H1 (cell line): ENCODE results near the gene DRC1. TPM values are rescaled to one million over a fixed set of nuclear protein-coding genes. Genes with fewer than 3 reads are reported as not detected.

Source experiments
- polyA plus RNA-seq, 7 experiments: library from polyadenylated mRNA; depleted of rRNA in 3 of 7; stranded (reverse) in 5 of 7; unstranded in 2 of 7; fragments of >200 nt in 5 of 7; fragments of 200-250 nt in 2 of 7; gene quantifications; 1 replicate in 5 of 7; 2 replicates in 1 of 7; 4 replicates in 1 of 7; pipeline versions ENCODE4 v1.2.1 to v1.2.3, GENCODE V29; 2011 to 2013; ENCODE audit warnings: missing spikeins in 2 of 7, mixed read lengths in 2 of 7
- total RNA-seq: library from RNA; stranded (reverse); fragmentation: NEBNext Ultra II Directional; extraction: Animal tissue kit (Norgen Biotek cat#: 25700); gene quantifications from 2 replicates; pipeline ENCODE4 v1.2.1, GENCODE V29; 2021
- TF ChIP-seq, protein P1 (sequence below): IDR thresholded peaks from 2 replicates; pipeline ENCODE4 v1.6.1; 2012; ENCODE audit warnings: low read length, inconsistent platforms

DRC1 gene
- total and polyA plus RNA-seq, 2 of the 8 experiments (the other 6 are each of a cell fraction or from before 2014, with no cell fraction given) = 0.08 TPM; not detected in 1

- TF ChIP-seq, protein P1, sequence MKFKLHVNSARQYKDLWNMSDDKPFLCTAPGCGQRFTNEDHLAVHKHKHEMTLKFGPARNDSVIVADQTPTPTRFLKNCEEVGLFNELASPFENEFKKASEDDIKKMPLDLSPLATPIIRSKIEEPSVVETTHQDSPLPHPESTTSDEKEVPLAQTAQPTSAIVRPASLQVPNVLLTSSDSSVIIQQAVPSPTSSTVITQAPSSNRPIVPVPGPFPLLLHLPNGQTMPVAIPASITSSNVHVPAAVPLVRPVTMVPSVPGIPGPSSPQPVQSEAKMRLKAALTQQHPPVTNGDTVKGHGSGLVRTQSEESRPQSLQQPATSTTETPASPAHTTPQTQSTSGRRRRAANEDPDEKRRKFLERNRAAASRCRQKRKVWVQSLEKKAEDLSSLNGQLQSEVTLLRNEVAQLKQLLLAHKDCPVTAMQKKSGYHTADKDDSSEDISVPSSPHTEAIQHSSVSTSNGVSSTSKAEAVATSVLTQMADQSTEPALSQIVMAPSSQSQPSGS = no peak
- TF ChIP-seq, all 59 proteins: peak for 0
Measured at GRCh38 chr2:26455670-26456439, 54.1 kb downstream of the DRC1 start (continued).
